ENCODE measurements around the gene GRIK2. TPM values are rescaled to one million over a fixed set of nuclear protein-coding genes. Genes with fewer than 3 reads are reported as not detected.

The GRIK2 gene
- total RNA-seq, 1 experiment from 2014 or later, result 0.61 TPM

DNA sequence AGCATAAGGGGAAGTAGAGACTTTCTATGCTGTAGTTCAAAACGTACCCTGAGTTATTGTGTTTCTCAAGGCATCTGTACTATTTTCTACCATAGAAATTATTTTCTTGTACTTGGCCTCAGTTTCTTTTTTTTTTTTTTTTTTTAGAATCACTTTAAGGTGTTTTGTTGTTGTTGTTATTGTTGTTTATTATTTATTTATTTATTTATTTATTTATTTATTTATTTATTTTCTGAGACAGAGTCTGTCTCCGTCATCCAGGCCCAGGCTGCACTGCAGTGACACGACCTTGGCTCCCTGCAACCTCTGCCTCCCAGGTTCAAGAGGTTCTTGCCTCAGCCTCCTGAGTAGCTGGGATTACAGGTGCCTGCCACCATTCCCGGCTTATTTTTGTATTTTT, 179.1 kb downstream of the GRIK2 start:
- Histone ChIP-seq H3K27ac (no peak overlapping the region), H3K4me2 (no peak overlapping the region), H3K9me2 (ENCODE audit: insufficient read depth) (0 out of 2 replicates have a peak, but pooled peaks cover 4% of the 10 kb centered on the region), H3F3A (ENCODE audit: insufficient read depth, low read depth) (no peaks in the 10 kb centered on the region), H3K27me3 (ENCODE audit: insufficient read depth, low read depth) (no peaks in the 10 kb centered on the region), H3K36me3 (ENCODE audit: low read depth) (no peaks in the 10 kb centered on the region), H4K20me1 (ENCODE audit: insufficient read depth) (no peaks in the 10 kb centered on the region), H2AFZ (no peak overlapping the region), H3K9me3 (ENCODE audit: insufficient read depth, low read depth) (no peaks in the 10 kb centered on the region), H3K4me1 (replicated peaks; ENCODE audit: insufficient read depth) (no peaks in the 10 kb centered on the region), H3K79me2 (ENCODE audit: low read depth) (no peaks in the 10 kb centered on the region), H3K4me3 (no peak overlapping the region)
- no TSS peak for BruUV-seq (replicated peaks)
- POLR2A ChIA-PET (ENCODE audit: unreplicated experiment), result no interaction called here
- no peak for DNase-seq
- intact Hi-C loops (cut with micrococcal nuclease; ENCODE audit: unreplicated experiment), result no loop called here
- CTCF ChIA-PET, result no interaction called here
- TF ChIP-seq, protein P1, sequence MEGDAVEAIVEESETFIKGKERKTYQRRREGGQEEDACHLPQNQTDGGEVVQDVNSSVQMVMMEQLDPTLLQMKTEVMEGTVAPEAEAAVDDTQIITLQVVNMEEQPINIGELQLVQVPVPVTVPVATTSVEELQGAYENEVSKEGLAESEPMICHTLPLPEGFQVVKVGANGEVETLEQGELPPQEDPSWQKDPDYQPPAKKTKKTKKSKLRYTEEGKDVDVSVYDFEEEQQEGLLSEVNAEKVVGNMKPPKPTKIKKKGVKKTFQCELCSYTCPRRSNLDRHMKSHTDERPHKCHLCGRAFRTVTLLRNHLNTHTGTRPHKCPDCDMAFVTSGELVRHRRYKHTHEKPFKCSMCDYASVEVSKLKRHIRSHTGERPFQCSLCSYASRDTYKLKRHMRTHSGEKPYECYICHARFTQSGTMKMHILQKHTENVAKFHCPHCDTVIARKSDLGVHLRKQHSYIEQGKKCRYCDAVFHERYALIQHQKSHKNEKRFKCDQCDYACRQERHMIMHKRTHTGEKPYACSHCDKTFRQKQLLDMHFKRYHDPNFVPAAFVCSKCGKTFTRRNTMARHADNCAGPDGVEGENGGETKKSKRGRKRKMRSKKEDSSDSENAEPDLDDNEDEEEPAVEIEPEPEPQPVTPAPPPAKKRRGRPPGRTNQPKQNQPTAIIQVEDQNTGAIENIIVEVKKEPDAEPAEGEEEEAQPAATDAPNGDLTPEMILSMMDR (conservative IDR thresholded peaks at IDR 0.05), result no peak
- TF ChIP-seq EZH2 (IDR thresholded peaks at IDR 0.05; ENCODE audit: low read depth), result no peak

DNA sequence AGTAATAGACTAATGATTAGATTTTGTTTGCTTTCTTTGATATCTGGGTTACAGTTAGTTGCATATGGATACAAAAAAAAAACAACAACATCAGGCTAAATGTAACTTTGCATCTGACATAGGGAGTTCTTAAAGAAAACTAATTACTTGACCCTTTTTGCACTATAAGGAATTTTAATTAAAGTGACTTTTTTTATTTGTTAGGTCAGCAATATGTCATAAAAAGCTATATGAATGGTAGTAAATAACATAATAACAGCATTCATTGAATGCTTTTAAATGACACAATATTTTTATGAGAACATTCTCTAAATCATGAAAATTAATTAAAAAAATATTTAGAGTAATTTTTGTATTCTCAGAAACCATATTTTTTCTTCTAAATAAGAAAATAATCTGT, 183.6 kb downstream of the GRIK2 start:
- POLR2A ChIA-PET (ENCODE audit: unreplicated experiment), result no interaction called here

DNA sequence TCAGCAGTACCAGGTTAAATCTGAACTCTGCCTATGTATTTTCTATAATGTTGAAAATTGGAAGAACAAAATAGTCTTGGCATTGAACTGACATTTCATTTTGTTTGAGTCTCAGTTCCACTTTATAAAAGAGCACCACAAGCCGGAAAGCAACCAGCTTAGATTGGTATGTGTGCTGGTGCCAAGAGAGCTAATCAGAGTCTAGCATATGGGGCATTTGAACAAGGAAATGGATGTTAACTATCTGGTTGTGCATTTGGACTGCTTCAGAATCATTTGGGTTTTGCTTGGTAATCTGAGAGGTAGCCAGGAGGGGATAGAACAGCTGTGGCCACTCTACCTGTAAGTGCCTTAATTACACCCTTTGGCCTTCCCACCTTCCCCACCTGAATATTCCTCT, 184.8 kb downstream of the GRIK2 start:
- CTCF ChIA-PET, result no interaction called here
- no peaks in the 10 kb centered on the region for H3K9me2 ChIP-seq (ENCODE audit: insufficient read depth)
- no peak overlapping the region for H2AFZ ChIP-seq
- intact Hi-C loops (cut with micrococcal nuclease; ENCODE audit: unreplicated experiment), result no loop called here
- no peak overlapping the region for H3K27ac ChIP-seq
- H3K79me2 ChIP-seq (ENCODE audit: low read depth), result no peaks in the 10 kb centered on the region
- H3K36me3 ChIP-seq (ENCODE audit: low read depth), result no peaks in the 10 kb centered on the region
- no peaks in the 10 kb centered on the region for H3K4me1 ChIP-seq (replicated peaks; ENCODE audit: insufficient read depth)
- DNase-seq, result no peak
- H3K27me3 ChIP-seq (ENCODE audit: insufficient read depth, low read depth), result no peaks in the 10 kb centered on the region
- no peaks in the 10 kb centered on the region for H4K20me1 ChIP-seq (ENCODE audit: insufficient read depth)
- H3K4me3 ChIP-seq, result no peak overlapping the region
- H3F3A ChIP-seq (ENCODE audit: insufficient read depth, low read depth), result no peaks in the 10 kb centered on the region
- BruUV-seq (replicated peaks), result no TSS peak
- POLR2A ChIA-PET (ENCODE audit: unreplicated experiment), result no interaction called here
- no peak for TF ChIP-seq EZH2 (IDR thresholded peaks at IDR 0.05; ENCODE audit: low read depth)
- TF ChIP-seq, protein P1 (conservative IDR thresholded peaks at IDR 0.05), result no peak
- no peak overlapping the region for H3K4me2 ChIP-seq
- no peaks in the 10 kb centered on the region for H3K9me3 ChIP-seq (ENCODE audit: insufficient read depth, low read depth)

More for the DNA sequence above, 183.6 kb downstream of the GRIK2 start:
- H3F3A ChIP-seq (ENCODE audit: insufficient read depth, low read depth), result no peaks in the 10 kb centered on the region
- H4K20me1 ChIP-seq (ENCODE audit: insufficient read depth), result no peaks in the 10 kb centered on the region
- no peaks in the 10 kb centered on the region for H3K36me3 ChIP-seq (ENCODE audit: low read depth)
- H3K9me2 ChIP-seq (ENCODE audit: insufficient read depth), result no peaks in the 10 kb centered on the region
- H2AFZ ChIP-seq, result no peak overlapping the region
- no peaks in the 10 kb centered on the region for H3K79me2 ChIP-seq (ENCODE audit: low read depth)
- no peaks in the 10 kb centered on the region for H3K9me3 ChIP-seq (ENCODE audit: insufficient read depth, low read depth)
- no peaks in the 10 kb centered on the region for H3K4me1 ChIP-seq (replicated peaks; ENCODE audit: insufficient read depth)
- CTCF ChIA-PET, result no interaction called here
- TF ChIP-seq, protein P1 (conservative IDR thresholded peaks at IDR 0.05), result no peak
- no peak for TF ChIP-seq EZH2 (IDR thresholded peaks at IDR 0.05; ENCODE audit: low read depth)
- DNase-seq, result no peak
- BruUV-seq (replicated peaks), result no TSS peak
- H3K27me3 ChIP-seq (ENCODE audit: insufficient read depth, low read depth), result no peaks in the 10 kb centered on the region
- no peak overlapping the region for H3K27ac ChIP-seq
- intact Hi-C loops (cut with micrococcal nuclease; ENCODE audit: unreplicated experiment), result no loop called here
- no peak overlapping the region for H3K4me3 ChIP-seq
- H3K4me2 ChIP-seq, result no peak overlapping the region

Data from PC-9 (cell line).